Keratinocyte (primary cell): ENCODE measurements around the gene BLNK. TPM values are rescaled to one million over a fixed set of nuclear protein-coding genes. Genes with fewer than 3 reads are reported as not detected.
A peak's percentile ranks its signal among the peaks of the same experiment; 100 is the strongest.

Experiments used
- DNase-seq: peaks from one replicate; pipeline ENCODE4 v3.0.0-alpha.2; 2011; ENCODE audit warnings: low read depth, missing footprints, low spot score
- FAIRE-seq: peaks from 2 replicates; lab custom pipeline; 2011; peaks lifted over from hg19 to GRCh38; lab: Jason Lieb, UNC
- H2AFZ ChIP-seq: 2 replicates; pipeline ENCODE4 v1.6.0; 2012; ENCODE audit warnings: low read length, control low read depth, inconsistent platforms; ENCODE audit not compliant: control insufficient read depth
- H3K27ac ChIP-seq: 2 replicates; pipeline ENCODE4 v1.5.1; 2011; ENCODE audit warnings: low read length; ENCODE audit not compliant: control insufficient read depth, insufficient read depth
- H3K27me3 ChIP-seq: 3 replicates; pipeline ENCODE4 v1.6.0; 2011; ENCODE audit warnings: low read length; ENCODE audit not compliant: control insufficient read depth, insufficient read depth; ENCODE audit errors: extremely low read depth
- H3K36me3 ChIP-seq, 2 experiments: 2 replicates in 1 of 2; 3 replicates in 1 of 2; pipeline ENCODE4 v1.5.1; 2011; ENCODE audit warnings: low read length in 2 of 2, mild to moderate bottlenecking in 1 of 2; ENCODE audit not compliant: control insufficient read depth in 2 of 2, insufficient read depth in 2 of 2; ENCODE audit errors: extremely low read depth in 1 of 2
- H3K4me1 ChIP-seq: 3 replicates; pipeline ENCODE4 v1.5.1; 2011; ENCODE audit warnings: low read length; ENCODE audit not compliant: control insufficient read depth, insufficient read depth; ENCODE audit errors: extremely low read depth
- H3K4me2 ChIP-seq: 3 replicates; pipeline ENCODE4 v1.6.0; 2011; ENCODE audit warnings: low read depth, low read length; ENCODE audit not compliant: control insufficient read depth, insufficient read depth; ENCODE audit errors: extremely low read depth
- H3K4me3 ChIP-seq, 3 experiments: fragments of 200-600 bp in 1 of 3; sonication (generic) in 1 of 3; 2 replicates in 2 of 3; 3 replicates in 1 of 3; pipeline ENCODE4 v1.5.1; 2011 to 2016; ENCODE audit warnings: low read length in 3 of 3, mild to moderate bottlenecking in 3 of 3, control low read depth in 2 of 3, inconsistent platforms in 1 of 3, low read depth in 1 of 3, mixed read lengths in 1 of 3, mixed run types in 1 of 3, moderate library complexity in 1 of 3; ENCODE audit not compliant: control insufficient read depth in 2 of 3, insufficient read depth in 2 of 3; ENCODE audit errors: extremely low read depth in 1 of 3
- H3K79me2 ChIP-seq: 2 replicates; pipeline ENCODE4 v1.6.0; 2012; ENCODE audit warnings: low read length; ENCODE audit not compliant: control insufficient read depth, insufficient read depth
- H3K9ac ChIP-seq: 3 replicates; pipeline ENCODE4 v1.6.0; 2011; ENCODE audit warnings: low read length; ENCODE audit not compliant: control insufficient read depth, insufficient read depth; ENCODE audit errors: extremely low read depth
- H3K9me1 ChIP-seq: 3 replicates; pipeline ENCODE4 v1.6.0; 2011; ENCODE audit warnings: low read length; ENCODE audit not compliant: control insufficient read depth, insufficient read depth; ENCODE audit errors: extremely low read depth
- H3K9me3 ChIP-seq: 2 replicates; pipeline ENCODE4 v1.5.1; 2012; ENCODE audit warnings: low read depth, low read length; ENCODE audit not compliant: control insufficient read depth
- H4K20me1 ChIP-seq: 3 replicates; pipeline ENCODE4 v1.6.0; 2011; ENCODE audit warnings: low read length; ENCODE audit not compliant: control insufficient read depth, insufficient read depth; ENCODE audit errors: extremely low read depth
- EZH2 ChIP-seq: IDR thresholded peaks from one replicate; pipeline ENCODE4 v1.6.1; 2012; ENCODE audit warnings: inconsistent platforms, mild to moderate bottlenecking, low read length, moderate library complexity
- dilution Hi-C: fragments of 300-500 bp; cut with MboI; formaldehyde crosslinking; loops from one replicate; pipeline ENCODE4 v1.7.0; 2020; ENCODE audit warnings: low sequenced_read_pairs; ENCODE audit not compliant: extremely low pct_ligation_motif_present
- polyA plus RNA-seq, 5 experiments: library from polyadenylated mRNA; depleted of rRNA in 3 of 5; stranded (reverse) in 3 of 5; stranded (forward) in 1 of 5; unstranded in 1 of 5; fragments of >200 nt; gene quantifications; 1 replicate in 1 of 5; 2 replicates in 3 of 5; 3 replicates in 1 of 5; pipeline versions ENCODE4 v1.2.1 to v1.2.3, GENCODE V29; 2011 to 2012; ENCODE audit warnings: missing spikeins in 2 of 5, low read depth in 1 of 5, low replicate concordance in 1 of 5
- TF ChIP-seq, protein P1 (sequence below), 3 experiments: IDR thresholded peaks in 1 of 3; conservative IDR thresholded peaks in 1 of 3; optimal IDR thresholded peaks in 1 of 3; 2 replicates in 2 of 3; 3 replicates in 1 of 3; pipeline versions ENCODE3 to v1.5.1; 2011; ENCODE audit warnings: low read length in 3 of 3, mild to moderate bottlenecking in 3 of 3, moderate library complexity in 2 of 3, control low read depth in 1 of 3, inconsistent platforms in 1 of 3; ENCODE audit not compliant: insufficient read depth in 2 of 3; ENCODE audit errors: extremely low read depth in 1 of 3

The BLNK gene
- polyA plus RNA-seq, 1 donor (not counting 4 experiments of a cell fraction or from before 2014, with no cell fraction given): 2.2 TPM

DNA sequence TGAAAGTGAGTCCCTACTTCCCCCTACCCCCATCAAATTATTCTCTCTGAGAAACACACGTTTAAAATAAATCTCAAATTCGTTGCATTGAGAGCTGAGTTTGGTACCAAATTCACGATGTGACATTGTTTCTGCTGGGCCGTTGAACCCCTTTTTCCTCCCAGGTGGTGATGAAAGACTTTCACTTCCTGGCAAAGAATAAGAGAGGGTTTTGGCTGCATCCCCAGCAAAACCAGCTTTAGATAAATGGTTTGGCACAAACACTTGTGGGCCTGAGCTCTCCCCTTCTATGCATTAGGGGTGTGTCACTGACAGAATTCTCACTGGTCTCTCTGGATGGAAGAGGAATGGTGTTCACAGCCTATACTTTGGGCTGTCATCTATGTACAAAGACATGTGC, 24.1 kb upstream of the BLNK start:
- TF ChIP-seq, protein P1, sequence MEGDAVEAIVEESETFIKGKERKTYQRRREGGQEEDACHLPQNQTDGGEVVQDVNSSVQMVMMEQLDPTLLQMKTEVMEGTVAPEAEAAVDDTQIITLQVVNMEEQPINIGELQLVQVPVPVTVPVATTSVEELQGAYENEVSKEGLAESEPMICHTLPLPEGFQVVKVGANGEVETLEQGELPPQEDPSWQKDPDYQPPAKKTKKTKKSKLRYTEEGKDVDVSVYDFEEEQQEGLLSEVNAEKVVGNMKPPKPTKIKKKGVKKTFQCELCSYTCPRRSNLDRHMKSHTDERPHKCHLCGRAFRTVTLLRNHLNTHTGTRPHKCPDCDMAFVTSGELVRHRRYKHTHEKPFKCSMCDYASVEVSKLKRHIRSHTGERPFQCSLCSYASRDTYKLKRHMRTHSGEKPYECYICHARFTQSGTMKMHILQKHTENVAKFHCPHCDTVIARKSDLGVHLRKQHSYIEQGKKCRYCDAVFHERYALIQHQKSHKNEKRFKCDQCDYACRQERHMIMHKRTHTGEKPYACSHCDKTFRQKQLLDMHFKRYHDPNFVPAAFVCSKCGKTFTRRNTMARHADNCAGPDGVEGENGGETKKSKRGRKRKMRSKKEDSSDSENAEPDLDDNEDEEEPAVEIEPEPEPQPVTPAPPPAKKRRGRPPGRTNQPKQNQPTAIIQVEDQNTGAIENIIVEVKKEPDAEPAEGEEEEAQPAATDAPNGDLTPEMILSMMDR (optimal IDR thresholded peaks at IDR 0.05 in 1 of 3, IDR thresholded peaks at IDR 0.05 in 1 of 3, conservative IDR thresholded peaks at IDR 0.05 in 1 of 3; ENCODE audit: extremely low read depth in 1 of 3, insufficient read depth in 2 of 3, low read length in 3 of 3): no peak
- TF ChIP-seq EZH2: no peak
- dilution Hi-C loops: no loop called here
- FAIRE-seq: no peak

GRCh38 chr10:96292971-96293920, 21.9 kb upstream of the BLNK start:
- Histone ChIP-seq H3K27me3 (peaks cover 6% of the 10 kb centered on the region), H3K9ac (no peak overlapping the region), H3K4me2 (no peak overlapping the region), H3K36me3 (no peaks in the 10 kb centered on the region), H3K4me3 (no peak overlapping the region), H2AFZ (no peak overlapping the region), H4K20me1 (no peaks in the 10 kb centered on the region), H3K9me1 (no peaks in the 10 kb centered on the region), H3K9me3 (no peaks in the 10 kb centered on the region), H3K4me1 (no peaks in the 10 kb centered on the region), H3K27ac (no peak overlapping the region), H3K79me2 (no peaks in the 10 kb centered on the region)
- TF ChIP-seq EZH2: no peak
- TF ChIP-seq, protein P1 (optimal IDR thresholded peaks at IDR 0.05 in 1 of 3, IDR thresholded peaks at IDR 0.05 in 1 of 3, conservative IDR thresholded peaks at IDR 0.05 in 1 of 3; ENCODE audit: extremely low read depth in 1 of 3, insufficient read depth in 2 of 3, low read length in 3 of 3): peak; percentile 43 to 67 (median 48)
- peak; percentile 79 for FAIRE-seq
- dilution Hi-C loops: no loop called here
- no peak for DNase-seq

More for the DNA sequence above, 24.1 kb upstream of the BLNK start:
- Histone ChIP-seq H3K4me3 (no peak overlapping the region), H3K9me1 (no peaks in the 10 kb centered on the region), H3K4me2 (no peak overlapping the region), H3K36me3 (no peaks in the 10 kb centered on the region), H4K20me1 (no peaks in the 10 kb centered on the region), H3K27ac (no peak overlapping the region), H3K27me3 (peaks cover 14% of the 10 kb centered on the region), H3K9ac (no peak overlapping the region), H3K79me2 (no peaks in the 10 kb centered on the region), H3K4me1 (no peaks in the 10 kb centered on the region), H2AFZ (no peak overlapping the region), H3K9me3 (no peaks in the 10 kb centered on the region)
- no peak for DNase-seq
